ENCODE measurements around the gene CES5A. TPM values are rescaled to one million over a fixed set of nuclear protein-coding genes. Genes with fewer than 3 reads are reported as not detected.

CES5A gene
- total and polyA plus RNA-seq, 2 of the 4 experiments (the other 2 are of a cell fraction): not detected

GRCh38 chr16:55832773-55833691, 42.1 kb downstream of the CES5A start, which contains the start of gene CES1:
Gene CES1, minus strand, starts transcription at chr16:55833096. Its CDS starts 41 bp downstream, at chr16:55833055.
- Histone ChIP-seq H4K5ac (ENCODE audit: low read depth, low read length) (no peak within 1 kb of the TSS), H3K4ac (ENCODE audit: low read depth, low read length) (no peak within 1 kb of the TSS), H2AK5ac (ENCODE audit: low read depth, low read length) (no peak within 1 kb of the TSS), H4K8ac (ENCODE audit: low read depth in 2 of 2, low read length in 2 of 2) (no peak within 1 kb of the TSS), H2BK5ac (ENCODE audit: low read depth, low read length, poor library complexity, severe bottlenecking) (no peak within 1 kb of the TSS), H4K91ac (ENCODE audit: insufficient read depth, low read depth, low read length) (no peak within 1 kb of the TSS), H3K9me1 (ENCODE audit: insufficient read depth, low read length) (no peaks in the 10 kb centered on the region), H3K36me3 (ENCODE audit: control insufficient read depth, insufficient read depth, low read length) (no peaks in the 10 kb centered on the region), H2AK9ac (replicated peaks; ENCODE audit: low read depth, low read length, poor library complexity) (no peak within 1 kb of the TSS), H3K27me3 (ENCODE audit: control insufficient read depth, insufficient read depth, low read length) (no peaks in the 10 kb centered on the region; the same call in 1 of the 2 replicates), H4K20me1 (ENCODE audit: insufficient read depth, low read length) (no peaks in the 10 kb centered on the region), H3K14ac (replicated peaks; ENCODE audit: low read depth, low read length) (no peak within 1 kb of the TSS), H3K23ac (ENCODE audit: low read depth, low read length) (no peak within 1 kb of the TSS), H2BK20ac (ENCODE audit: low read depth, low read length) (no peak within 1 kb of the TSS), H3K56ac (ENCODE audit: extremely low read depth, insufficient read depth, low read length) (no peak within 1 kb of the TSS), H3K18ac (ENCODE audit: low read depth, low read length) (no peak within 1 kb of the TSS), H3K79me1 (ENCODE audit: low read depth in 1 of 2, low read length in 2 of 2) (no peaks in the 10 kb centered on the region), H2BK120ac (ENCODE audit: low read depth, low read length) (no peak within 1 kb of the TSS), H3K4me1 (ENCODE audit: control insufficient read depth, insufficient read depth, low read length) (no peaks in the 10 kb centered on the region), H3K9me3 (ENCODE audit: control insufficient read depth, insufficient read depth, low read length) (no peaks in the 10 kb centered on the region), H3K4me3 (ENCODE audit: insufficient read depth, low read depth, low read length) (no peak within 1 kb of the TSS), H3K4me2 (ENCODE audit: low read depth, low read length) (no peak within 1 kb of the TSS; the same call in 1 of the 2 replicates), H2AFZ (replicated peaks; ENCODE audit: low read length, poor library complexity) (peak within 1 kb of the TSS; percentile 14), H2BK15ac (ENCODE audit: low read depth, low read length) (no peak within 1 kb of the TSS), H3K27ac (ENCODE audit: insufficient read depth, low read length) (no peak within 1 kb of the TSS), H3K9ac (ENCODE audit: low read depth, low read length) (no peak within 1 kb of the TSS)
- no TSS peak for BruUV-seq (replicated peaks)
- intact Hi-C loops (cut with micrococcal nuclease): no loop called here
- no peak for ATAC-seq (ENCODE audit: low read depth)
- no peak for DNase-seq
- POLR2A ChIA-PET (ENCODE audit: unreplicated experiment): no interaction called here
- dilution Hi-C loops (cut with HindIII; ENCODE audit: low sequenced_read_pairs, unreplicated experiment): no loop called here
- 21% methylated on average over 21 of the region's 30 CpGs; no CpG with 5 or more reads in 1 of the 2 experiments for WGBS, 2 experiments (ENCODE audit: extremely low coverage in 2 of 2, insufficient read length in 1 of 2)
- in situ Hi-C loops (cut with MboI; ENCODE audit: low sequenced_read_pairs): no loop called here
- CTCF ChIA-PET: no interaction called here
- TF ChIP-seq RAD21 (IDR thresholded peaks at IDR 0.05; ENCODE audit: low read length) (no peak), MAFK (IDR thresholded peaks at IDR 0.05; ENCODE audit: low read depth, low read length) (no peak), POLR2A (IDR thresholded peaks at IDR 0.05; ENCODE audit: low read depth, low read length) (no peak), RFX5 (IDR thresholded peaks at IDR 0.05; ENCODE audit: low read depth, low read length) (no peak), CHD1 (IDR thresholded peaks at IDR 0.05; ENCODE audit: low read depth, low read length) (no peak), RCOR1 (IDR thresholded peaks at IDR 0.05; ENCODE audit: insufficient replicate concordance, low read length) (no peak), BHLHE40 (IDR thresholded peaks at IDR 0.05; ENCODE audit: low read depth, low read length) (no peak), CEBPB (IDR thresholded peaks at IDR 0.05; ENCODE audit: low read depth, low read length) (no peak), NFE2L2 (IDR thresholded peaks at IDR 0.05; ENCODE audit: low read depth, low read length) (no peak), MXI1 (IDR thresholded peaks at IDR 0.05; ENCODE audit: borderline replicate concordance, low read depth, low read length) (no peak), MAZ (IDR thresholded peaks at IDR 0.05; ENCODE audit: borderline replicate concordance, low read depth, low read length) (no peak), SMC3 (IDR thresholded peaks at IDR 0.05; ENCODE audit: low read depth, low read length) (no peak)
- TF ChIP-seq, protein P1, sequence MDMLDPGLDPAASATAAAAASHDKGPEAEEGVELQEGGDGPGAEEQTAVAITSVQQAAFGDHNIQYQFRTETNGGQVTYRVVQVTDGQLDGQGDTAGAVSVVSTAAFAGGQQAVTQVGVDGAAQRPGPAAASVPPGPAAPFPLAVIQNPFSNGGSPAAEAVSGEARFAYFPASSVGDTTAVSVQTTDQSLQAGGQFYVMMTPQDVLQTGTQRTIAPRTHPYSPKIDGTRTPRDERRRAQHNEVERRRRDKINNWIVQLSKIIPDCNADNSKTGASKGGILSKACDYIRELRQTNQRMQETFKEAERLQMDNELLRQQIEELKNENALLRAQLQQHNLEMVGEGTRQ (IDR thresholded peaks at IDR 0.05; ENCODE audit: low read depth, low read length): no peak
- TF ChIP-seq, protein P2, sequence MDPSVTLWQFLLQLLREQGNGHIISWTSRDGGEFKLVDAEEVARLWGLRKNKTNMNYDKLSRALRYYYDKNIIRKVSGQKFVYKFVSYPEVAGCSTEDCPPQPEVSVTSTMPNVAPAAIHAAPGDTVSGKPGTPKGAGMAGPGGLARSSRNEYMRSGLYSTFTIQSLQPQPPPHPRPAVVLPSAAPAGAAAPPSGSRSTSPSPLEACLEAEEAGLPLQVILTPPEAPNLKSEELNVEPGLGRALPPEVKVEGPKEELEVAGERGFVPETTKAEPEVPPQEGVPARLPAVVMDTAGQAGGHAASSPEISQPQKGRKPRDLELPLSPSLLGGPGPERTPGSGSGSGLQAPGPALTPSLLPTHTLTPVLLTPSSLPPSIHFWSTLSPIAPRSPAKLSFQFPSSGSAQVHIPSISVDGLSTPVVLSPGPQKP (IDR thresholded peaks at IDR 0.05; ENCODE audit: borderline replicate concordance, low read depth, low read length): no peak
- TF ChIP-seq, protein P3, sequence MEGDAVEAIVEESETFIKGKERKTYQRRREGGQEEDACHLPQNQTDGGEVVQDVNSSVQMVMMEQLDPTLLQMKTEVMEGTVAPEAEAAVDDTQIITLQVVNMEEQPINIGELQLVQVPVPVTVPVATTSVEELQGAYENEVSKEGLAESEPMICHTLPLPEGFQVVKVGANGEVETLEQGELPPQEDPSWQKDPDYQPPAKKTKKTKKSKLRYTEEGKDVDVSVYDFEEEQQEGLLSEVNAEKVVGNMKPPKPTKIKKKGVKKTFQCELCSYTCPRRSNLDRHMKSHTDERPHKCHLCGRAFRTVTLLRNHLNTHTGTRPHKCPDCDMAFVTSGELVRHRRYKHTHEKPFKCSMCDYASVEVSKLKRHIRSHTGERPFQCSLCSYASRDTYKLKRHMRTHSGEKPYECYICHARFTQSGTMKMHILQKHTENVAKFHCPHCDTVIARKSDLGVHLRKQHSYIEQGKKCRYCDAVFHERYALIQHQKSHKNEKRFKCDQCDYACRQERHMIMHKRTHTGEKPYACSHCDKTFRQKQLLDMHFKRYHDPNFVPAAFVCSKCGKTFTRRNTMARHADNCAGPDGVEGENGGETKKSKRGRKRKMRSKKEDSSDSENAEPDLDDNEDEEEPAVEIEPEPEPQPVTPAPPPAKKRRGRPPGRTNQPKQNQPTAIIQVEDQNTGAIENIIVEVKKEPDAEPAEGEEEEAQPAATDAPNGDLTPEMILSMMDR (conservative IDR thresholded peaks at IDR 0.05; ENCODE audit: low read depth, low read length): no peak

All from IMR-90 (cell line).